Femur (tissue), 1 donor: ENCODE measurements around the gene TGDS.
A peak's percentile ranks its signal among the peaks of the same experiment; 100 is the strongest.
"Not testable (repeated sequence)": the region's sequence is repeated elsewhere in the genome, so short reads cannot be mapped to it uniquely, and the experiment has no call there.

ENCODE experiments used
- DNase-seq: peaks from one replicate; pipeline ENCODE4 v3.0.0-alpha.2; 2017

Gene TGDS

GRCh38 chr13:94549232-94550061 lies 46.5 kb downstream of the TGDS start:
- DNase-seq = peak; percentile 95

- peak; percentile 62 for DNase-seq
Measured at GRCh38 chr13:94548821-94549231, 47.1 kb downstream of the TGDS start.

- DNase-seq = peak; percentile 19
Measured at GRCh38 chr13:94548382-94548781, 47.6 kb downstream of the TGDS start.

GRCh38 chr13:94546061-94546839 lies 49.7 kb downstream of the TGDS start:
- DNase-seq = no peak

GRCh38 chr13:94544922-94545321 lies 51.0 kb downstream of the TGDS start:
- no peak for DNase-seq

- DNase-seq = no peak
Measured at GRCh38 chr13:94542917-94543316, 53.0 kb downstream of the TGDS start.

DNA sequence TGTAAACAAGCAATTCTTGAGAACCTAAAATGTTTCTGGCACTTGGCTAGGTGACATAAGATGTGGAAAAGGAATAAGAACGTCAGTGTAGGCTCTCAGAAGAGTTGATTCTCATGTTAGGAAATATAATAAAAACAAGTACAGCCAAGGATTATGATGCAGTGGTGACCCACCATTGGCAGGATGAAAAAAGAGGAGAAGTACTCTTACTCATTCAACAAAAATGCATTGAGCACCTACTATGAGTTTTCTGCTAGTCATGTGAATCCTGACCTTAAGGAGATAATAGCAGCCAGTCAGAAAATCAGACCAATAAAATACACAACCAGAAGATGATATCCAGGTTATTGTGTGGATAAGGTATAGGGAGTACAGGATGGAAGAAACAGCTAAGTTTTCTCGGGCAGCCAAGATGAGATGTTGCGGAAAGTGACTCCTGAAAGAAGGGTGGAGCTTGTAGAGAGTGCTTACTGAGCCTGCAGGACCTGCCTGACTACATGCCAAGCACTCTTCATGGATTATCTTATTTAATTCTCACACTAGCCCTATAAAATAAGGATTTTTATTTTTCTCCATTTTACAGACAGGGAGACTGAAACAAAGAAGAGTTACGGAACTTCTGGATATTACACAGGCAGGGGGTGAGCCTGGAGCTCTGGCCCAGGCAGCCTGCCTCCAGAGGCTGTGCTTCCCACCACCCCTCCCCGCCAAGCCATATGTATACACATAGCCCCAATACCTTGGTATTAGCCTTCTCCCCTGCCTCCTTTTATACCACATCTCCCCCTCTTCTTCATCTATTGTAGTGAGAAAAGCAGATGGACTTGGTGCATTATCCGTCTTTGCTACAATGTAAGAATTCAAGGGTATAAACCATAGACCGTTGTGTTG lies 58.0 kb downstream of the TGDS start:
- no peak for DNase-seq

DNA sequence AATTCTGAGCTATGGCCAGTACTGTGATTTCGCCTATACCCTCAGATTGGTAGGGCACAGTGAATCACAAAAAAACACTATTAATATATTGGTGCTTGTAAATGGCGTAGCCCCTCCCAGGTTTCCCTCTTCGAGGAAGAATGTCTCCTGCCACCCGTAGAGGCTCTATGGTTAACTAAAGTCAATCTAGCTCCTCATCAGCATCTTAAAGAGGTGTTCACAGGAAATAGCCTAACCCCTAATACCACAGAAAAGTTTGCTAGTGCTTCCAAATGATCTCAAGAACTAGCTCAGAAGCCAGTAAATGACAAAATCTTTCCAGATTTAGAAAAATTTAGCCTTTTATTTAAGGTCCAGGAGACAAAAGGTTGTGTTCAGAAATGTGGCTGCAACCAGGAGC lies 60.2 kb downstream of the TGDS start:
- no peak for DNase-seq

DNA sequence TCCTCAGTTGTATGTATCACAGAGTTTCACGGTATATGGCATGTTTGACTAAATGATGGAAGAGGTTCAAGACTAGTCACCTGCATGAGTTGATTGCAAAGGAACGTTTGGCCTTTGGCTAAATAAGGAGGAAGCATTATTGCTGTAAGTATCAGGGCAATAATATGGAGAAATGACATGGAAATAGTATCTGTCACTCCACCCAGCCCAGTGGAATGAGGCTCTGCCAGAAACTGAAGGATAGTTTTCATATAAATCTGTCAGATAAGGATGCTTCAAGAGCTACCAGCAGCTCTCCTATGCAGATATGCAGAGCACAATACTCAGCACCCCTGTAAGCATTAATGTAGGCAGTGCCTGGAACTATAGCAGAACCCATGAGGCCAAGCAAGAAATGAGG lies 60.7 kb downstream of the TGDS start:
- DNase-seq = no peak

GRCh38 chr13:94534166-94534565 lies 61.8 kb downstream of the TGDS start:
- DNase-seq = no peak

DNA sequence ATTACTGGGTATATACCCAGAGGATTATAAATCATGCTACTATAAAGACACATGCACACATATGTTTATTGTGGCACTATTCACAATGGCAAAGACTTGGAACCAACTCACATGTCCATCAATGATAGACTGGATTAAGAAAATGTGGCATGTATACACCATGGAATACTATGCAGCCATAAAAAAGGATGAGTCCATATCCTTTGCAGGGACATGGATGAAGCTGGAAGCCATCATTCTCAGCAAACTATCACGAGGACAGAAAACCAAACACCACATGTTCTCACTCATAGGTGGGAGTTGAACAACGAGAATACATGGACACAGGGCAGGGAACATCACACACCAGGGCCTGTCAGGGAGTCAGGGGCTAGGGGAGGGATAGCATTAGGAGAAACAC lies 63.7 kb downstream of the TGDS start:
- not testable (repeated sequence) for DNase-seq

- not testable (repeated sequence) for DNase-seq
Measured at GRCh38 chr13:94526956-94527355, 69.0 kb downstream of the TGDS start.

DNA sequence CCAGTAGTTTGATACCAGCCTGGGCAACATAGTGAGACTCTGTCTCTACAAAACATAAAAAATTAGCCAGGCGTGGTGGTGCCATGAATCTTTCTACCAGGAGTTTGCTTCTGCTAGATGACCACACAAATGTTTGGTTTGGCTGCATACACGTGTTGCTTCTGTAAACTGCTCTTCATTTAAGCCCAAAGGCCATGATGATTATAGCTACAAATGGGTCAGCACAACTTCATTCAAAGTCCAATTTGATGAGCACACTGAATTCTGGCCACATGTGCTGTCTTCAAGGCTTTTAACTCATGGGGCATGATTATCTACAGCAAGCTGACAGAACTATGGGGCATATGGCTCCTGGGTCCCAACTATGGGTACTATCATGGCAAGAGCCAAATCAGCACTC lies 70.2 kb downstream of the TGDS start:
- no peak for DNase-seq

DNA sequence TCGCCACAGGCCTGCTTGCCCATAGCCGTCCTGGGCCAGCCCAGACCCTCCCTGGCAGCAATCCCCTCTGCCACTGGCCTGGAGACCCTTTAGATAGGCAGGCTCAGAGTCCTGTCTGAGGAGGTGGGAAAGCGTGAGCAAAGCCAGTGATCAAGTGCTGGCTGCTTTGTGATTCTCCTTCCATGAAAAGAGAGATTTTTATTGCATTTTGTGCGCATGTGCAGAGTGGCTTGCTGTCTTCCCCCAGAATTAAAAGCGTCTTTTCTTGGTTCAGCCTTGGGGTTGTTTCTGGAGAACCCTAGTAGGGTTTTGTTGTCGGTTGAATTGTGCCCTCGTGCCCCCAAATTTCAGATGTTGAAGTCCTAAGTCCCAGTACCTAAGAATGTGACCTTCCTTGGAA lies 71.5 kb downstream of the TGDS start:
- no peak for DNase-seq
